HEK293 (cell line): ENCODE data around the gene NIN.

Source experiments
- CTCF ChIA-PET: fragments of 350-600 bp; formaldehyde crosslinking; extraction: SDS; loops from one replicate; lab custom pipeline; 2021; ENCODE audit warnings: antibody characterized with exemption; lab: Yijun Ruan, JAX
- POLR2A ChIA-PET: fragments of 300-600 bp; formaldehyde crosslinking; extraction: SDS; loops from one replicate; lab custom pipeline; 2020; ENCODE audit warnings: antibody characterized with exemption, inconsistent platforms; lab: Yijun Ruan, JAX
- H3K27ac ChIP-seq: fragments of 200-500 bp; sonication (Bioruptor generic); 2 replicates; pipeline ENCODE4 v1.5.1; 2014; ENCODE audit warnings: low read depth, low read length, control low read depth, inconsistent platforms; ENCODE audit errors: extremely low read depth
- H3K36me3 ChIP-seq, 2 experiments: fragments of 200-500 bp in 1 of 2; sonication (Bioruptor generic) in 1 of 2; 1 replicate in 1 of 2; 2 replicates in 1 of 2; pipeline ENCODE4 v1.5.1; 2014 to 2017; ENCODE audit warnings: inconsistent platforms in 2 of 2, low read length in 2 of 2; ENCODE audit not compliant: control insufficient read depth in 2 of 2, insufficient read depth in 1 of 2
- H3K4me1 ChIP-seq: fragments of 200-500 bp; sonication (Bioruptor generic); 2 replicates; pipeline ENCODE4 v1.5.1; 2014; ENCODE audit warnings: mild to moderate bottlenecking, low read length, inconsistent platforms; ENCODE audit not compliant: control insufficient read depth, insufficient read depth
- H3K4me3 ChIP-seq: 2 replicates; pipeline ENCODE4 v1.5.1; 2011; ENCODE audit warnings: low read depth, mild to moderate bottlenecking, control low read depth, low read length, moderate library complexity
- H3K9me3 ChIP-seq: fragments of 200-500 bp; sonication (Bioruptor generic); 2 replicates; pipeline ENCODE4 v1.5.1; 2014; ENCODE audit warnings: low read depth, low read length, inconsistent platforms; ENCODE audit not compliant: control insufficient read depth, insufficient read depth
- BCL11A ChIP-seq: fragments of 450-650 bp; formaldehyde crosslinking; IDR thresholded peaks from 2 replicates; pipeline ENCODE4 v1.5.1; 2016; ENCODE audit warnings: low read depth, missing biosample characterization, missing genetic modification characterization
- GLIS1 ChIP-seq: fragments of 450-650 bp; formaldehyde crosslinking; IDR thresholded peaks from 2 replicates; pipeline ENCODE4 v1.5.1; 2016; ENCODE audit warnings: missing biosample characterization, missing genetic modification characterization
- HOXD13 ChIP-seq: sonication (generic); formaldehyde crosslinking; IDR thresholded peaks from 2 replicates; pipeline ENCODE4 v1.8.0; 2022; ENCODE audit warnings: missing genetic modification reagents, borderline replicate concordance
- MEIS1 ChIP-seq: sonication (generic); formaldehyde crosslinking; IDR thresholded peaks from 2 replicates; pipeline ENCODE4 v1.8.1; 2022; ENCODE audit warnings: missing genetic modification reagents, mild to moderate bottlenecking, borderline replicate concordance
- SETDB1 ChIP-seq: IDR thresholded peaks from one replicate; pipeline ENCODE4 v1.6.1; 2017; ENCODE audit warnings: mild to moderate bottlenecking, low read length, moderate library complexity, mixed read lengths; ENCODE audit not compliant: insufficient read length
- ZBTB1 ChIP-seq: fragments of 450-650 bp; formaldehyde crosslinking; IDR thresholded peaks from 2 replicates; pipeline ENCODE4 v1.5.1; 2016; ENCODE audit warnings: missing biosample characterization, missing genetic modification characterization
- ZBTB48 ChIP-seq: fragments of 450-650 bp; formaldehyde crosslinking; IDR thresholded peaks from 2 replicates; pipeline ENCODE4 v1.5.1; 2016; ENCODE audit warnings: missing biosample characterization, missing genetic modification characterization
- ZFP3 ChIP-seq: fragments of 450-650 bp; formaldehyde crosslinking; IDR thresholded peaks from 2 replicates; pipeline ENCODE4 v1.5.1; 2016; ENCODE audit warnings: low read depth, missing biosample characterization, missing genetic modification characterization
- ZNF266 ChIP-seq: fragments of 450-650 bp; formaldehyde crosslinking; IDR thresholded peaks from 2 replicates; pipeline ENCODE4 v1.5.1; 2016; ENCODE audit warnings: missing biosample characterization, missing genetic modification characterization, low read depth
- ZNF302 ChIP-seq: fragments of 450-650 bp; formaldehyde crosslinking; IDR thresholded peaks from 2 replicates; pipeline ENCODE4 v1.5.1; 2016; ENCODE audit warnings: missing biosample characterization, missing genetic modification characterization, low read depth
- ZNF510 ChIP-seq: fragments of 450-650 bp; formaldehyde crosslinking; IDR thresholded peaks from 2 replicates; pipeline ENCODE4 v1.5.1; 2018; ENCODE audit warnings: mild to moderate bottlenecking, missing genetic modification characterization, missing biosample characterization; ENCODE audit not compliant: insufficient replicate concordance
- ZNF521 ChIP-seq: fragments of 450-650 bp; formaldehyde crosslinking; IDR thresholded peaks from 2 replicates; pipeline ENCODE4 v1.5.1; 2017; ENCODE audit warnings: missing biosample characterization, mild to moderate bottlenecking, missing genetic modification characterization
- ZNF629 ChIP-seq: fragments of 450-650 bp; formaldehyde crosslinking; IDR thresholded peaks from 2 replicates; pipeline ENCODE4 v1.5.1; 2017; ENCODE audit warnings: missing biosample characterization, missing genetic modification characterization
- ZNF707 ChIP-seq: fragments of 450-650 bp; formaldehyde crosslinking; IDR thresholded peaks from 2 replicates; pipeline ENCODE4 v1.5.1; 2016; ENCODE audit warnings: missing biosample characterization, missing genetic modification characterization
- TF ChIP-seq, protein P1 (sequence below): fragments of 450-650 bp; formaldehyde crosslinking; IDR thresholded peaks from 2 replicates; pipeline ENCODE4 v1.5.1; 2016; ENCODE audit warnings: missing biosample characterization, missing genetic modification characterization
- TF ChIP-seq, protein P2 (sequence below): fragments of 450-650 bp; formaldehyde crosslinking; IDR thresholded peaks from 2 replicates; pipeline ENCODE4 v1.5.1; 2017; ENCODE audit warnings: missing biosample characterization, missing genetic modification characterization
- TF ChIP-seq, protein P3 (sequence below): fragments of 450-650 bp; IDR thresholded peaks from 2 replicates; pipeline ENCODE4 v1.5.1; 2018; ENCODE audit warnings: missing biosample characterization, mild to moderate bottlenecking, missing genetic modification characterization
- TF ChIP-seq, protein P4 (sequence below): fragments of 450-650 bp; formaldehyde crosslinking; IDR thresholded peaks from 2 replicates; pipeline ENCODE4 v1.5.1; 2016; ENCODE audit warnings: missing biosample characterization, missing genetic modification characterization, borderline replicate concordance
- TF ChIP-seq, protein P5 (sequence below): fragments of 450-650 bp; formaldehyde crosslinking; IDR thresholded peaks from 2 replicates; pipeline ENCODE4 v1.5.1; 2016; ENCODE audit warnings: missing biosample characterization, missing genetic modification characterization

NIN gene

DNA sequence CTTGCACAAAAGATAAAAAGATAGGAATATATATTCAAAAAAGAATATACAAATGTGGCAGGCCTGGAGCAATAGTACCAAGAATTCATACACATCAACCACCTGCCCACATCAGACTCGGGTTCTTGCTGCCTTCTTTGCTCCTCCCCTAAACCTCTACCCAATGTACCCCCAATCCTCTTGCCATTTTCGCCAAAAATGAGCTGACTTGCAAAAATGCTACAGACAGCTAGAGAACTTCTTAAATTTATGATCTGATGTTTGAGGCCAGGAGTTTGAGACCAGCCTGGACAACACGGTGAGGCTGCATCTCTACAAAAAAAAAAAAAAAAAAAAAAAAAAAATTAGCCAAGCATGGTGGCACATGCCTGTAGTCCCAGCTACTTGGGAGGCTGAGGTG is 119.9 kb downstream of the NIN start (continued):
- TF ChIP-seq, protein P1, sequence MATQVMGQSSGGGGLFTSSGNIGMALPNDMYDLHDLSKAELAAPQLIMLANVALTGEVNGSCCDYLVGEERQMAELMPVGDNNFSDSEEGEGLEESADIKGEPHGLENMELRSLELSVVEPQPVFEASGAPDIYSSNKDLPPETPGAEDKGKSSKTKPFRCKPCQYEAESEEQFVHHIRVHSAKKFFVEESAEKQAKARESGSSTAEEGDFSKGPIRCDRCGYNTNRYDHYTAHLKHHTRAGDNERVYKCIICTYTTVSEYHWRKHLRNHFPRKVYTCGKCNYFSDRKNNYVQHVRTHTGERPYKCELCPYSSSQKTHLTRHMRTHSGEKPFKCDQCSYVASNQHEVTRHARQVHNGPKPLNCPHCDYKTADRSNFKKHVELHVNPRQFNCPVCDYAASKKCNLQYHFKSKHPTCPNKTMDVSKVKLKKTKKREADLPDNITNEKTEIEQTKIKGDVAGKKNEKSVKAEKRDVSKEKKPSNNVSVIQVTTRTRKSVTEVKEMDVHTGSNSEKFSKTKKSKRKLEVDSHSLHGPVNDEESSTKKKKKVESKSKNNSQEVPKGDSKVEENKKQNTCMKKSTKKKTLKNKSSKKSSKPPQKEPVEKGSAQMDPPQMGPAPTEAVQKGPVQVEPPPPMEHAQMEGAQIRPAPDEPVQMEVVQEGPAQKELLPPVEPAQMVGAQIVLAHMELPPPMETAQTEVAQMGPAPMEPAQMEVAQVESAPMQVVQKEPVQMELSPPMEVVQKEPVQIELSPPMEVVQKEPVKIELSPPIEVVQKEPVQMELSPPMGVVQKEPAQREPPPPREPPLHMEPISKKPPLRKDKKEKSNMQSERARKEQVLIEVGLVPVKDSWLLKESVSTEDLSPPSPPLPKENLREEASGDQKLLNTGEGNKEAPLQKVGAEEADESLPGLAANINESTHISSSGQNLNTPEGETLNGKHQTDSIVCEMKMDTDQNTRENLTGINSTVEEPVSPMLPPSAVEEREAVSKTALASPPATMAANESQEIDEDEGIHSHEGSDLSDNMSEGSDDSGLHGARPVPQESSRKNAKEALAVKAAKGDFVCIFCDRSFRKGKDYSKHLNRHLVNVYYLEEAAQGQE (tag by site-specific recombination), result no peak
- no peak for TF ChIP-seq ZFP3 (tag by site-specific recombination)
- no peak for TF ChIP-seq MEIS1
- TF ChIP-seq, protein P2, sequence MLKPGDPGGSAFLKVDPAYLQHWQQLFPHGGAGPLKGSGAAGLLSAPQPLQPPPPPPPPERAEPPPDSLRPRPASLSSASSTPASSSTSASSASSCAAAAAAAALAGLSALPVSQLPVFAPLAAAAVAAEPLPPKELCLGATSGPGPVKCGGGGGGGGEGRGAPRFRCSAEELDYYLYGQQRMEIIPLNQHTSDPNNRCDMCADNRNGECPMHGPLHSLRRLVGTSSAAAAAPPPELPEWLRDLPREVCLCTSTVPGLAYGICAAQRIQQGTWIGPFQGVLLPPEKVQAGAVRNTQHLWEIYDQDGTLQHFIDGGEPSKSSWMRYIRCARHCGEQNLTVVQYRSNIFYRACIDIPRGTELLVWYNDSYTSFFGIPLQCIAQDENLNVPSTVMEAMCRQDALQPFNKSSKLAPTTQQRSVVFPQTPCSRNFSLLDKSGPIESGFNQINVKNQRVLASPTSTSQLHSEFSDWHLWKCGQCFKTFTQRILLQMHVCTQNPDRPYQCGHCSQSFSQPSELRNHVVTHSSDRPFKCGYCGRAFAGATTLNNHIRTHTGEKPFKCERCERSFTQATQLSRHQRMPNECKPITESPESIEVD (tag by site-specific recombination), result no peak
- TF ChIP-seq, protein P3, sequence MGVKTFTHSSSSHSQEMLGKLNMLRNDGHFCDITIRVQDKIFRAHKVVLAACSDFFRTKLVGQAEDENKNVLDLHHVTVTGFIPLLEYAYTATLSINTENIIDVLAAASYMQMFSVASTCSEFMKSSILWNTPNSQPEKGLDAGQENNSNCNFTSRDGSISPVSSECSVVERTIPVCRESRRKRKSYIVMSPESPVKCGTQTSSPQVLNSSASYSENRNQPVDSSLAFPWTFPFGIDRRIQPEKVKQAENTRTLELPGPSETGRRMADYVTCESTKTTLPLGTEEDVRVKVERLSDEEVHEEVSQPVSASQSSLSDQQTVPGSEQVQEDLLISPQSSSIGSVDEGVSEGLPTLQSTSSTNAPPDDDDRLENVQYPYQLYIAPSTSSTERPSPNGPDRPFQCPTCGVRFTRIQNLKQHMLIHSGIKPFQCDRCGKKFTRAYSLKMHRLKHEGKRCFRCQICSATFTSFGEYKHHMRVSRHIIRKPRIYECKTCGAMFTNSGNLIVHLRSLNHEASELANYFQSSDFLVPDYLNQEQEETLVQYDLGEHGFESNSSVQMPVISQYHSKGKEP (tag by site-specific recombination), result no peak
- TF ChIP-seq, all 188 proteins: peak for 0

DNA sequence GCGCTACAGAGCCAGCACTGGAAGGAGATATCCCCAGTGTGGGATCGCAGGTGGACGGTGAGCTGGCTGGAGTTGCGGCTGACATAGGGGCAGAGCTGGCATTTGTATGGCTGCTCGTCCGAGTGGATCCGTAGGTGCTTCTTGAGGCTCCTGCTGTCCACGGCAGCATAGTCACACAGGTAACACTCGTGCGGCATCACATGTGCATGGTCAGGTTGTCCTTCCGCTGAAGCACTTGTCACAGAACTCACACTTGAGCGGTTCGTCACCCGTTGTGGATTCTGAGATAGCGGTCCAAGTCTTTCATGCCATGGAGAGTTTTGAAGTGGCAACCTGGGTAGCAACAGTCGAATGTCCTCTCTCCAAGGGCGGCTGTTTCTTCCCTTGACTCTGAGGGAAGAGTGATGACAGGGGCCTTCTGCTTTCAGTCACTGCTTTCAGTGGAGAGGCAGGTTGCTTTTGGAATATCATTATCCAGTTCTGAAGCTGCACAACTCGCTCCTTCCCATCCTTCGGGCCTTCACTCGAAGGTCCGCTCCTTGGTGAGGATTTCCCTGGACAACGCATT is 125.9 kb downstream of the NIN start:
- ChIA-PET CTCF (interaction anchor here (0.7 to 1.1 kb wide), 2 partner anchors 9 to 70 kb away, joined by 3 to 5 read pairs; no protein-coding TSS in a partner anchor), POLR2A (no interaction called here)
- no peaks in the 10 kb centered on the region for H3K9me3 ChIP-seq
- no peaks in the 10 kb centered on the region for H3K4me1 ChIP-seq
- no peaks in the 10 kb centered on the region for H3K36me3 ChIP-seq
- H3K4me3 ChIP-seq, result no peak overlapping the region
- no peak overlapping the region for H3K27ac ChIP-seq
- TF ChIP-seq, protein P4, sequence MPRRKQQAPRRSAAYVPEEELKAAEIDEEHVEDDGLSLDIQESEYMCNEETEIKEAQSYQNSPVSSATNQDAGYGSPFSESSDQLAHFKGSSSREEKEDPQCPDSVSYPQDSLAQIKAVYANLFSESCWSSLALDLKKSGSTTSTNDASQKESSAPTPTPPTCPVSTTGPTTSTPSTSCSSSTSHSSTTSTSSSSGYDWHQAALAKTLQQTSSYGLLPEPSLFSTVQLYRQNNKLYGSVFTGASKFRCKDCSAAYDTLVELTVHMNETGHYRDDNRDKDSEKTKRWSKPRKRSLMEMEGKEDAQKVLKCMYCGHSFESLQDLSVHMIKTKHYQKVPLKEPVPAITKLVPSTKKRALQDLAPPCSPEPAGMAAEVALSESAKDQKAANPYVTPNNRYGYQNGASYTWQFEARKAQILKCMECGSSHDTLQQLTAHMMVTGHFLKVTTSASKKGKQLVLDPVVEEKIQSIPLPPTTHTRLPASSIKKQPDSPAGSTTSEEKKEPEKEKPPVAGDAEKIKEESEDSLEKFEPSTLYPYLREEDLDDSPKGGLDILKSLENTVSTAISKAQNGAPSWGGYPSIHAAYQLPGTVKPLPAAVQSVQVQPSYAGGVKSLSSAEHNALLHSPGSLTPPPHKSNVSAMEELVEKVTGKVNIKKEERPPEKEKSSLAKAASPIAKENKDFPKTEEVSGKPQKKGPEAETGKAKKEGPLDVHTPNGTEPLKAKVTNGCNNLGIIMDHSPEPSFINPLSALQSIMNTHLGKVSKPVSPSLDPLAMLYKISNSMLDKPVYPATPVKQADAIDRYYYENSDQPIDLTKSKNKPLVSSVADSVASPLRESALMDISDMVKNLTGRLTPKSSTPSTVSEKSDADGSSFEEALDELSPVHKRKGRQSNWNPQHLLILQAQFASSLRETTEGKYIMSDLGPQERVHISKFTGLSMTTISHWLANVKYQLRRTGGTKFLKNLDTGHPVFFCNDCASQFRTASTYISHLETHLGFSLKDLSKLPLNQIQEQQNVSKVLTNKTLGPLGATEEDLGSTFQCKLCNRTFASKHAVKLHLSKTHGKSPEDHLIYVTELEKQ, result no peak
- no peak for TF ChIP-seq ZNF510 (tag by site-specific recombination)
- TF ChIP-seq, protein P5, sequence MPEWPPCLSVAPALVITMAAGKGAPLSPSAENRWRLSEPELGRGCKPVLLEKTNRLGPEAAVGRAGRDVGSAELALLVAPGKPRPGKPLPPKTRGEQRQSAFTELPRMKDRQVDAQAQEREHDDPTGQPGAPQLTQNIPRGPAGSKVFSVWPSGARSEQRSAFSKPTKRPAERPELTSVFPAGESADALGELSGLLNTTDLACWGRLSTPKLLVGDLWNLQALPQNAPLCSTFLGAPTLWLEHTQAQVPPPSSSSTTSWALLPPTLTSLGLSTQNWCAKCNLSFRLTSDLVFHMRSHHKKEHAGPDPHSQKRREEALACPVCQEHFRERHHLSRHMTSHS (tag by site-specific recombination), result no peak
- TF ChIP-seq ZNF707 (tag by site-specific recombination), result no peak
- no peak for TF ChIP-seq ZBTB1 (tag by site-specific recombination)
- no peak for TF ChIP-seq GLIS1 (tag by site-specific recombination)
- TF ChIP-seq ZNF266 (tag by site-specific recombination), result no peak
- TF ChIP-seq BCL11A (tag by site-specific recombination), result no peak
- TF ChIP-seq, protein P2 (tag by site-specific recombination), result no peak
- TF ChIP-seq ZNF629, result no peak
- no peak for TF ChIP-seq HOXD13 (CRISPR knock-in tag)
- TF ChIP-seq ZNF521, result no peak
- no peak for TF ChIP-seq ZNF302 (tag by site-specific recombination)
- TF ChIP-seq SETDB1, result no peak
- TF ChIP-seq ZBTB48 (tag by site-specific recombination), result no peak
